SU-DHL-6 (cell line): Measurements from ENCODE around the gene PYDC1.

Source experiments
- H2AFZ ChIP-seq: fragments of 200-600 bp; sonication (generic); 2 replicates; pipeline ENCODE4 v1.6.1; 2014; ENCODE audit warnings: low read depth, mild to moderate bottlenecking, moderate library complexity, mixed read lengths, antibody characterized with exemption, low read length; ENCODE audit not compliant: severe bottlenecking
- H3F3A ChIP-seq: fragments of 200-600 bp; shearing (Covaris generic); 2 replicates; pipeline ENCODE4 v1.6.0; 2016; ENCODE audit warnings: antibody characterized with exemption, mild to moderate bottlenecking; ENCODE audit not compliant: insufficient read depth
- H3K27ac ChIP-seq: fragments of 200-600 bp; sonication (generic); 2 replicates; pipeline ENCODE4 v1.5.1; 2016; ENCODE audit warnings: low read depth, mild to moderate bottlenecking, low read length, moderate library complexity, mixed read lengths
- H3K27me3 ChIP-seq: fragments of 200-600 bp; sonication (generic), shearing (Covaris generic); 2 replicates; pipeline ENCODE4 v1.6.0; 2014; ENCODE audit warnings: mild to moderate bottlenecking, low read length
- H3K36me3 ChIP-seq: fragments of 200-600 bp; sonication (generic); 2 replicates; pipeline ENCODE4 v1.6.1; 2014; ENCODE audit warnings: mild to moderate bottlenecking, low read length, mixed read lengths
- H3K4me2 ChIP-seq: fragments of 300-600, 200-600 bp; shearing (Covaris generic), sonication (generic); 2 replicates; pipeline ENCODE4 v1.6.0; 2014; ENCODE audit warnings: low read length, low read depth, mild to moderate bottlenecking; ENCODE audit not compliant: poor library complexity, severe bottlenecking
- H3K4me3 ChIP-seq: fragments of 200-600 bp; sonication (generic); 2 replicates; pipeline ENCODE4 v1.5.1; 2014; ENCODE audit warnings: antibody characterized with exemption, low read length, mild to moderate bottlenecking, mixed read lengths; ENCODE audit not compliant: insufficient read depth, poor library complexity, severe bottlenecking
- H3K79me2 ChIP-seq: fragments of 200-600 bp; sonication (generic); 2 replicates; pipeline ENCODE4 v1.6.1; 2014; ENCODE audit warnings: mild to moderate bottlenecking, low read length, moderate library complexity; ENCODE audit not compliant: insufficient read depth
- H3K9ac ChIP-seq: fragments of 200-600 bp; sonication (generic); 2 replicates; pipeline ENCODE4 v1.7.0; 2014; ENCODE audit warnings: mild to moderate bottlenecking, low read length
- H3K9me2 ChIP-seq: fragments of 200-600 bp; sonication (generic); replicated peaks from 2 replicates; pipeline ENCODE4 v1.6.1; 2014; ENCODE audit warnings: low read length; ENCODE audit not compliant: insufficient read depth
- H3K9me3 ChIP-seq: fragments of 200-600 bp; sonication (generic); 2 replicates; pipeline ENCODE4 v1.6.1; 2014; ENCODE audit warnings: low read length, mixed read lengths; ENCODE audit not compliant: insufficient read depth
- H4K20me1 ChIP-seq: fragments of 200-600 bp; sonication (generic); 2 replicates; pipeline ENCODE4 v1.6.1; 2014; ENCODE audit warnings: low read depth, mild to moderate bottlenecking, antibody characterized with exemption, low read length, moderate library complexity, mixed read lengths
- EZH2phosphoT487 ChIP-seq: fragments of 200-600 bp; sonication (generic), shearing (Covaris generic); conservative IDR thresholded peaks from 2 replicates; pipeline ENCODE4 v1.6.1; 2018; ENCODE audit warnings: mild to moderate bottlenecking, antibody characterized with exemption, low read length, moderate library complexity, mixed read lengths
- TF ChIP-seq, protein P1 (sequence below): fragments of 200-600 bp; sonication (generic); IDR thresholded peaks from one replicate; pipeline ENCODE4 v1.5.1; 2017; ENCODE audit warnings: antibody characterized with exemption, mild to moderate bottlenecking, low read length, moderate library complexity; ENCODE audit not compliant: insufficient read depth, poor library complexity, severe bottlenecking

Gene PYDC1

DNA sequence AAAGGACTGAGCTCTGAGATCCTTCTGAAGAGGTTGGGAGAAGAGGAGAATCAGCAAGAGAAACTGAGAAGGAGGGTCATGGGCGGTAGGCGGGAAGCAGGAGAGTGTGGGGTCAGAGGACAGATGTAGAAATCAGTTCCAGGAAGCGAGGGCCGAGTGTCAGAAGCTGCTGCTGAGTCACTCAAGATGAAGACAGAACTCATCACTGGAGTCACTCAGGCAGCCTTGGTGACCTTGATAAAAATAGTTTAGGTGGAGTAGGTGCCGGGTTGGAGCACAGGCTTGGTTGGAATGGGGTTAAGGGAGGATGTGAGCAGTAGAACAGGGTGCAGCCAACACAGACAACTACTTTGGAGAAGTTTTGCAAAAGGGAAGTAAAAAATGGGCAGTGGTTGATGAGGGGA lies 36.7 kb upstream of the PYDC1 start:
- Histone ChIP-seq H3K27ac (no peak overlapping the region), H4K20me1 (no peaks in the 10 kb centered on the region), H3K36me3 (no peaks in the 10 kb centered on the region), H3K9ac (no peak overlapping the region), H3K4me3 (no peak overlapping the region), H2AFZ (no peak overlapping the region), H3K4me2 (no peak overlapping the region), H3F3A (no peaks in the 10 kb centered on the region), H3K9me3 (no peaks in the 10 kb centered on the region), H3K9me2 (no peaks in the 10 kb centered on the region), H3K27me3 (no peaks in the 10 kb centered on the region), H3K79me2 (no peaks in the 10 kb centered on the region)
- TF ChIP-seq, protein P1, sequence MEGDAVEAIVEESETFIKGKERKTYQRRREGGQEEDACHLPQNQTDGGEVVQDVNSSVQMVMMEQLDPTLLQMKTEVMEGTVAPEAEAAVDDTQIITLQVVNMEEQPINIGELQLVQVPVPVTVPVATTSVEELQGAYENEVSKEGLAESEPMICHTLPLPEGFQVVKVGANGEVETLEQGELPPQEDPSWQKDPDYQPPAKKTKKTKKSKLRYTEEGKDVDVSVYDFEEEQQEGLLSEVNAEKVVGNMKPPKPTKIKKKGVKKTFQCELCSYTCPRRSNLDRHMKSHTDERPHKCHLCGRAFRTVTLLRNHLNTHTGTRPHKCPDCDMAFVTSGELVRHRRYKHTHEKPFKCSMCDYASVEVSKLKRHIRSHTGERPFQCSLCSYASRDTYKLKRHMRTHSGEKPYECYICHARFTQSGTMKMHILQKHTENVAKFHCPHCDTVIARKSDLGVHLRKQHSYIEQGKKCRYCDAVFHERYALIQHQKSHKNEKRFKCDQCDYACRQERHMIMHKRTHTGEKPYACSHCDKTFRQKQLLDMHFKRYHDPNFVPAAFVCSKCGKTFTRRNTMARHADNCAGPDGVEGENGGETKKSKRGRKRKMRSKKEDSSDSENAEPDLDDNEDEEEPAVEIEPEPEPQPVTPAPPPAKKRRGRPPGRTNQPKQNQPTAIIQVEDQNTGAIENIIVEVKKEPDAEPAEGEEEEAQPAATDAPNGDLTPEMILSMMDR, result no peak
- TF ChIP-seq EZH2phosphoT487, result no peak

DNA sequence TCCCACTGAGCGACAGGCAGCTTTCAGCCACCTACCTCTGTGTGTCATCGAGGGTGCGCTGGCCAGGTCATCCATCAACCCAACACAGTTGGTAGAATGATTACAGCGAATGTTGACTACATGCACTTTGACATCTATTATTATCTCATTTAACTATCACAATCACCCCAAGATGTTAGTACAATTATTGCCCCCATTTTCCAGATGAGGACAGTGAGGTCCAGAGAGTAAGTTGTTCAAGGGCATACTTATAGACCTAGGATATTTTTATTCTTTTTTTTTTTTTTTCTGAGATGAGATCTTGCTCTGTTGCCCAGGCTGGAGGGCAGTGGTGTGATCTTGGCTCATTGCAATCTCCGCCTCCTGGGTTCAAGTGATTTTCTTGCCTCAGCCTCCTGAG lies 34.5 kb upstream of the PYDC1 start:
- Histone ChIP-seq H3K9me2 (no peaks in the 10 kb centered on the region), H3K27me3 (no peaks in the 10 kb centered on the region), H3K79me2 (no peaks in the 10 kb centered on the region), H3F3A (no peaks in the 10 kb centered on the region), H4K20me1 (no peaks in the 10 kb centered on the region), H3K4me3 (no peak overlapping the region), H2AFZ (no peak overlapping the region), H3K36me3 (no peaks in the 10 kb centered on the region), H3K9ac (no peak overlapping the region), H3K9me3 (no peaks in the 10 kb centered on the region), H3K27ac (no peak overlapping the region), H3K4me2 (no peak overlapping the region)
- TF ChIP-seq, protein P1, result no peak
- TF ChIP-seq EZH2phosphoT487, result no peak

- H3K4me2 ChIP-seq, result no peak overlapping the region
- no peaks in the 10 kb centered on the region for H3K27me3 ChIP-seq
- TF ChIP-seq EZH2phosphoT487, result no peak
- TF ChIP-seq, protein P1, result no peak
- no peak overlapping the region for H3K27ac ChIP-seq
- no peak overlapping the region for H3K9ac ChIP-seq
- H3K79me2 ChIP-seq, result no peaks in the 10 kb centered on the region
- no peaks in the 10 kb centered on the region for H3K9me3 ChIP-seq
- no peaks in the 10 kb centered on the region for H3K36me3 ChIP-seq
- no peaks in the 10 kb centered on the region for H4K20me1 ChIP-seq
- no peak overlapping the region for H2AFZ ChIP-seq
- H3F3A ChIP-seq, result no peaks in the 10 kb centered on the region
- no peaks in the 10 kb centered on the region for H3K9me2 ChIP-seq
- no peak overlapping the region for H3K4me3 ChIP-seq
These were observed 33.9 kb upstream of the PYDC1 start for GRCh38 chr16:31250782-31251384.
